ENCODE results near the gene REN. TPM values are rescaled to one million over a fixed set of nuclear protein-coding genes. Genes with fewer than 3 reads are reported as not detected.

The REN gene
- polyA plus RNA-seq, 1 donor from 2014 or later: not detected

DNA sequence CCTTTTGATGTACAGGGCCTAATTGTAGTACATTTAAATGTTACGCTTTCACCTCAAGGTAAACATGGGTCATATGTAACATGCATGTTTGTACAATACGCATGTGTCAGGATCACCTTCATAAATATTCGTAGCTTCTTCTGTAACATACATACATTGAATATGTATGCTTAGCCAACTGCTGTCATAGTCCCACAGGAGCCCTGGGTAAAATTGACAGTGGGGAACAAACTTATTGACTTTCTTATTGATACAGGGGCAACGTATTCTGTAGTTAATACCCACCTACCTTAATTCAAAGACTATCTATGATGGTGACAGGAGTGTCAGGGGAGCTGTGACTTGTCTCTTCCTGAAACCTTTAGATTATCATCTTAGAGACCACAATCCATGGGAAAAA, 3.7 kb upstream of the REN start:
- Histone ChIP-seq H3K27me3 (ENCODE audit: insufficient read depth, low read depth, low read length) (no peaks in the 10 kb centered on the region), H4K20me1 (ENCODE audit: insufficient read depth) (no peaks in the 10 kb centered on the region), H3K79me2 (replicated peaks; ENCODE audit: insufficient read depth, low read length) (no peaks in the 10 kb centered on the region), H3F3A (ENCODE audit: insufficient read depth, low read length, poor library complexity, severe bottlenecking) (no peaks in the 10 kb centered on the region), H3K36me3 (ENCODE audit: insufficient read depth, low read length) (no peaks in the 10 kb centered on the region), H3K4me3 (ENCODE audit: low read length) (no peak overlapping the region), H3K4me2 (ENCODE audit: low read length) (no peak overlapping the region), H3K27ac (ENCODE audit: low read length) (peak overlapping the region; percentile 15), H3K9ac (ENCODE audit: low read length) (no peak overlapping the region), H2AFZ (ENCODE audit: low read depth, low read length) (no peak overlapping the region), H3K9me3 (ENCODE audit: low read length) (no peaks in the 10 kb centered on the region), H3K9me2 (ENCODE audit: insufficient read depth, low read length) (no peaks in the 10 kb centered on the region)
- TF ChIP-seq RAD21 (conservative IDR thresholded peaks at IDR 0.05): no peak

DNA sequence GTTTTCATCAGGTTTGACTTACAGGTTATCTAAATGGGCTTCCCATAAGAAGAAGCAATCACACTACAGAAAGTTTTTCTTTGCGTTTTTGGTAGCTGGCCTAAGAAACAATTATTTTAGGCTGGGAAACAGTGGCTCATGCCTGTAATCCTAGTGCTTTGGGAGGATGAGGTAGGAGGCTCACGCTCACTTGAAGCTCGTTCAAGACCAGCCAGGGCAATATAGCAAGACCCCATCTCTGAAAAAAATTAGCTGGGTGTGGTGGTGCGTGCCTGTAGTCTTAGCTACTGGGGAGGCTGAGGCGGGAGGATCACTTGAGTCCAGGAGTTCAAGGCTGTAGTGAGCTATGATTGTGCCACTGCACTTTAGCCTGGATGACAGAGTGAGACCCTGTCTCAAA, 1.6 kb upstream of the REN start:
- no peak for TF ChIP-seq EZH2 (IDR thresholded peaks at IDR 0.05; ENCODE audit: borderline replicate concordance, insufficient read depth, low read length, poor library complexity, severe bottlenecking)
- TF ChIP-seq, protein P1, sequence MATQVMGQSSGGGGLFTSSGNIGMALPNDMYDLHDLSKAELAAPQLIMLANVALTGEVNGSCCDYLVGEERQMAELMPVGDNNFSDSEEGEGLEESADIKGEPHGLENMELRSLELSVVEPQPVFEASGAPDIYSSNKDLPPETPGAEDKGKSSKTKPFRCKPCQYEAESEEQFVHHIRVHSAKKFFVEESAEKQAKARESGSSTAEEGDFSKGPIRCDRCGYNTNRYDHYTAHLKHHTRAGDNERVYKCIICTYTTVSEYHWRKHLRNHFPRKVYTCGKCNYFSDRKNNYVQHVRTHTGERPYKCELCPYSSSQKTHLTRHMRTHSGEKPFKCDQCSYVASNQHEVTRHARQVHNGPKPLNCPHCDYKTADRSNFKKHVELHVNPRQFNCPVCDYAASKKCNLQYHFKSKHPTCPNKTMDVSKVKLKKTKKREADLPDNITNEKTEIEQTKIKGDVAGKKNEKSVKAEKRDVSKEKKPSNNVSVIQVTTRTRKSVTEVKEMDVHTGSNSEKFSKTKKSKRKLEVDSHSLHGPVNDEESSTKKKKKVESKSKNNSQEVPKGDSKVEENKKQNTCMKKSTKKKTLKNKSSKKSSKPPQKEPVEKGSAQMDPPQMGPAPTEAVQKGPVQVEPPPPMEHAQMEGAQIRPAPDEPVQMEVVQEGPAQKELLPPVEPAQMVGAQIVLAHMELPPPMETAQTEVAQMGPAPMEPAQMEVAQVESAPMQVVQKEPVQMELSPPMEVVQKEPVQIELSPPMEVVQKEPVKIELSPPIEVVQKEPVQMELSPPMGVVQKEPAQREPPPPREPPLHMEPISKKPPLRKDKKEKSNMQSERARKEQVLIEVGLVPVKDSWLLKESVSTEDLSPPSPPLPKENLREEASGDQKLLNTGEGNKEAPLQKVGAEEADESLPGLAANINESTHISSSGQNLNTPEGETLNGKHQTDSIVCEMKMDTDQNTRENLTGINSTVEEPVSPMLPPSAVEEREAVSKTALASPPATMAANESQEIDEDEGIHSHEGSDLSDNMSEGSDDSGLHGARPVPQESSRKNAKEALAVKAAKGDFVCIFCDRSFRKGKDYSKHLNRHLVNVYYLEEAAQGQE (IDR thresholded peaks at IDR 0.05; ENCODE audit: borderline replicate concordance): no peak
- TF ChIP-seq EP300 (conservative IDR thresholded peaks at IDR 0.05; ENCODE audit: poor library complexity, severe bottlenecking): no peak
- no peak for TF ChIP-seq POLR2AphosphoS5 (IDR thresholded peaks at IDR 0.05)
- TF ChIP-seq SMC3 (conservative IDR thresholded peaks at IDR 0.05; ENCODE audit: poor library complexity): no peak
- TF ChIP-seq MXI1 (conservative IDR thresholded peaks at IDR 0.05; ENCODE audit: poor library complexity, severe bottlenecking): no peak
- no peak for TF ChIP-seq CTCF (IDR thresholded peaks at IDR 0.05; ENCODE audit: poor library complexity, severe bottlenecking)
- TF ChIP-seq RAD21 (conservative IDR thresholded peaks at IDR 0.05): no peak
- TF ChIP-seq TAF1 (IDR thresholded peaks at IDR 0.05; ENCODE audit: low read depth): no peak
- Histone ChIP-seq H3K27me3 (ENCODE audit: insufficient read depth, low read depth, low read length) (no peaks in the 10 kb centered on the region), H3F3A (ENCODE audit: insufficient read depth, low read length, poor library complexity, severe bottlenecking) (no peaks in the 10 kb centered on the region), H4K20me1 (ENCODE audit: insufficient read depth) (no peaks in the 10 kb centered on the region), H3K27ac (ENCODE audit: low read length) (no peak overlapping the region), H3K9ac (ENCODE audit: low read length) (no peak overlapping the region), H3K36me3 (ENCODE audit: insufficient read depth, low read length) (no peaks in the 10 kb centered on the region), H3K4me3 (ENCODE audit: low read length) (no peak overlapping the region), H3K9me3 (ENCODE audit: low read length) (no peaks in the 10 kb centered on the region), H2AFZ (ENCODE audit: low read depth, low read length) (no peak overlapping the region), H3K4me2 (ENCODE audit: low read length) (no peak overlapping the region), H3K9me2 (ENCODE audit: insufficient read depth, low read length) (no peaks in the 10 kb centered on the region), H3K79me2 (replicated peaks; ENCODE audit: insufficient read depth, low read length) (no peaks in the 10 kb centered on the region)

Measured in neural cell (in vitro differentiated cells).